Measurements from ENCODE around the gene CNNM2.

CNNM2 gene

DNA sequence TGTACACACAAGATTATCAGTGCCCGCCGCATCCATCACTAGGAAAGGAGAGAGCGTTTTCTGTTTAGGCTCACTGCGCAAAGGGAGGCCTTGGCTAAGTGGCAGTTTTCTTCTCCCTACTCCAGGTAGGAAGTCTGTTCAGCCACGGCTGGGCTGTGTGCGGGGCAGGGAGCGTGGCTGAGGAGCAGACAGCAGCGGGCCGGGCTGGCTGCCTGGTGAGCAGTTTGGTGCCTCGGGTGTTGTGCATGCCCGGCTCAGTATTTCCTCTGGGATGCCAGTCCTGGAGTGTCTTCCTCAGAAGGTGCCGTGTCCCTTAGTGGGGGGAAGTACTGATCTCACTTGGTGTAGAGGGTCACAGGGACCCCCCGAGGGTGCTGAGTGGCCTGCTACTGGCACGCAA is 160.6 kb downstream of the CNNM2 start:
- Histone ChIP-seq H3K9me3 (ENCODE audit: control insufficient read depth, insufficient read depth, low read length) (no peaks in the 10 kb centered on the region), H3K27me3 (ENCODE audit: control insufficient read depth, low read length) (no peaks in the 10 kb centered on the region), H3K79me2 (ENCODE audit: control insufficient read depth, low read length) (no peaks in the 10 kb centered on the region), H3F3A (ENCODE audit: control insufficient read depth, insufficient read depth) (no peaks in the 10 kb centered on the region), H3K4me1 (ENCODE audit: control insufficient read depth, low read length) (no peaks in the 10 kb centered on the region), H3K36me3 (ENCODE audit: control insufficient read depth, low read length) (no peaks in the 10 kb centered on the region), H3K27ac (ENCODE audit: low read depth, low read length) (no peak overlapping the region), H3K4me2 (ENCODE audit: low read length) (no peak overlapping the region), H4K20me1 (ENCODE audit: control insufficient read depth, insufficient read depth, low read depth, low read length) (no peaks in the 10 kb centered on the region), H3K4me3 (ENCODE audit: low read length) (no peak overlapping the region), H3K9me2 (replicated peaks; ENCODE audit: control insufficient read depth, low read length) (no peaks in the 10 kb centered on the region)
- TF ChIP-seq, protein P1, sequence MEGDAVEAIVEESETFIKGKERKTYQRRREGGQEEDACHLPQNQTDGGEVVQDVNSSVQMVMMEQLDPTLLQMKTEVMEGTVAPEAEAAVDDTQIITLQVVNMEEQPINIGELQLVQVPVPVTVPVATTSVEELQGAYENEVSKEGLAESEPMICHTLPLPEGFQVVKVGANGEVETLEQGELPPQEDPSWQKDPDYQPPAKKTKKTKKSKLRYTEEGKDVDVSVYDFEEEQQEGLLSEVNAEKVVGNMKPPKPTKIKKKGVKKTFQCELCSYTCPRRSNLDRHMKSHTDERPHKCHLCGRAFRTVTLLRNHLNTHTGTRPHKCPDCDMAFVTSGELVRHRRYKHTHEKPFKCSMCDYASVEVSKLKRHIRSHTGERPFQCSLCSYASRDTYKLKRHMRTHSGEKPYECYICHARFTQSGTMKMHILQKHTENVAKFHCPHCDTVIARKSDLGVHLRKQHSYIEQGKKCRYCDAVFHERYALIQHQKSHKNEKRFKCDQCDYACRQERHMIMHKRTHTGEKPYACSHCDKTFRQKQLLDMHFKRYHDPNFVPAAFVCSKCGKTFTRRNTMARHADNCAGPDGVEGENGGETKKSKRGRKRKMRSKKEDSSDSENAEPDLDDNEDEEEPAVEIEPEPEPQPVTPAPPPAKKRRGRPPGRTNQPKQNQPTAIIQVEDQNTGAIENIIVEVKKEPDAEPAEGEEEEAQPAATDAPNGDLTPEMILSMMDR (IDR thresholded peaks at IDR 0.05; ENCODE audit: low read depth, low read length, poor library complexity, severe bottlenecking), result no peak
- no peak for TF ChIP-seq EZH2phosphoT487 (IDR thresholded peaks at IDR 0.05; ENCODE audit: borderline replicate concordance, low read length)

DNA sequence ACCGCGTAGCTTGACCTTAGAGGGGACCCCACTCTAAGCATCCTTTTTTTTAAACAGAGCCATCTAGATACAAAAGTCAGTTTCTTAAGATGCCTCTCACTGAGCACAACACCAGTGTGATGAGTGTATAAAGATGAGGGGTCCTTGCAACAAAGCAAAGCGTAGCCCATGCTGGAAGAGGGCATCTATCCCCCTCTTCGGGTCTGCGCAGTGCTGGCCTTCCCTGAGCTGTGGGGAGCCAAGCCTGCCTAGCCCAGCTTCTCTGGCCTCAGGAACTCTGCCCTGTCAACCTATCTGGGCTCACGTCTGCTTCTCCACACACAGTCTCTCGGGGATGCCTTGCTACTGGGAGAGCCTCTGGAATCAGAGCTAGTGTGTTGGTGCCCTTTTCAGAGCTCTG is 161.0 kb downstream of the CNNM2 start:
- Histone ChIP-seq H3K9me3 (ENCODE audit: control insufficient read depth, insufficient read depth, low read length) (no peaks in the 10 kb centered on the region), H3K4me1 (ENCODE audit: control insufficient read depth, low read length) (no peaks in the 10 kb centered on the region), H3K36me3 (ENCODE audit: control insufficient read depth, low read length) (no peaks in the 10 kb centered on the region), H3K27ac (ENCODE audit: low read depth, low read length) (no peak overlapping the region), H4K20me1 (ENCODE audit: control insufficient read depth, insufficient read depth, low read depth, low read length) (no peaks in the 10 kb centered on the region), H3K27me3 (ENCODE audit: control insufficient read depth, low read length) (no peaks in the 10 kb centered on the region), H3K79me2 (ENCODE audit: control insufficient read depth, low read length) (no peaks in the 10 kb centered on the region), H3K4me3 (ENCODE audit: low read length) (no peak overlapping the region), H3F3A (ENCODE audit: control insufficient read depth, insufficient read depth) (no peaks in the 10 kb centered on the region), H3K9me2 (replicated peaks; ENCODE audit: control insufficient read depth, low read length) (no peaks in the 10 kb centered on the region), H3K4me2 (ENCODE audit: low read length) (no peak overlapping the region)
- no peak for TF ChIP-seq EZH2phosphoT487 (IDR thresholded peaks at IDR 0.05; ENCODE audit: borderline replicate concordance, low read length)
- TF ChIP-seq, protein P1 (IDR thresholded peaks at IDR 0.05; ENCODE audit: low read depth, low read length, poor library complexity, severe bottlenecking), result no peak

DNA sequence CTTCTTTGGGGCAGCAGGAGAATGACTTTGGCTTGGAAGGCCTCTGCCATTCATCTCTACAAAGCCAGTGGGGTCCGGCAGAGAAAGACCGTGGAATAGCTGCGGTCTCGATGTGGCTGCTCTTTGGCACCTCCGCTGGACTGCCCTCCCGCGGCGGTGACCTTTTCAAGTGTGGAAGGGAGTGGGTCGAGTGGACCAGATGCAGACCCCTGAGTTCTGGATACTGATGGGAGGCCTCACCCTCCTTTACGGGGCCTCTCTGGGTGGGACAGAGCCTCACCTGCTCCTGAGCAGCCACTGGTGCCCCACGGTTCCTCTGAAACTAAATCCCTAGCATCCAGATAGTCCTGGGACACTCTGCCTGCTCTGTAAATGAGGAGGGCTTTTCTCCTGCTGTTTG is 161.9 kb downstream of the CNNM2 start:
- no peaks in the 10 kb centered on the region for H3K9me3 ChIP-seq (ENCODE audit: control insufficient read depth, insufficient read depth, low read length)
- H3K9me2 ChIP-seq (replicated peaks; ENCODE audit: control insufficient read depth, low read length), result no peaks in the 10 kb centered on the region
- peaks cover 2% of the 10 kb centered on the region for H3K36me3 ChIP-seq (ENCODE audit: control insufficient read depth, low read length)
- no peaks in the 10 kb centered on the region for H3K4me1 ChIP-seq (ENCODE audit: control insufficient read depth, low read length)
- H3K4me3 ChIP-seq (ENCODE audit: low read length), result no peak overlapping the region
- H4K20me1 ChIP-seq (ENCODE audit: control insufficient read depth, insufficient read depth, low read depth, low read length), result no peaks in the 10 kb centered on the region
- H3F3A ChIP-seq (ENCODE audit: control insufficient read depth, insufficient read depth), result no peaks in the 10 kb centered on the region
- TF ChIP-seq, protein P1 (IDR thresholded peaks at IDR 0.05; ENCODE audit: low read depth, low read length, poor library complexity, severe bottlenecking), result no peak
- no peak for TF ChIP-seq EZH2phosphoT487 (IDR thresholded peaks at IDR 0.05; ENCODE audit: borderline replicate concordance, low read length)
- H3K79me2 ChIP-seq (ENCODE audit: control insufficient read depth, low read length), result no peaks in the 10 kb centered on the region
- H3K27ac ChIP-seq (ENCODE audit: low read depth, low read length), result no peak overlapping the region
- no peaks in the 10 kb centered on the region for H3K27me3 ChIP-seq (ENCODE audit: control insufficient read depth, low read length)
- no peak overlapping the region for H3K4me2 ChIP-seq (ENCODE audit: low read length)
